Ureter (tissue), 1 donor: ENCODE data around the gene CYLD. TPM values are rescaled to one million over a fixed set of nuclear protein-coding genes. Genes with fewer than 3 reads are reported as not detected.

Source experiments
- DNase-seq: peaks from one replicate; pipeline ENCODE4 v3.0.0-alpha.2; 2020; ENCODE audit warnings: low spot score
- total RNA-seq: library from RNA; stranded (reverse); gene quantifications from one replicate; pipeline ENCODE4 v1.2.4, GENCODE V29; 2023
- donor health status: DM: yes; HTN: yes; CAD: no.

CYLD gene
- total RNA-seq, 1 donor from 2014 or later: 45.7 TPM

DNA sequence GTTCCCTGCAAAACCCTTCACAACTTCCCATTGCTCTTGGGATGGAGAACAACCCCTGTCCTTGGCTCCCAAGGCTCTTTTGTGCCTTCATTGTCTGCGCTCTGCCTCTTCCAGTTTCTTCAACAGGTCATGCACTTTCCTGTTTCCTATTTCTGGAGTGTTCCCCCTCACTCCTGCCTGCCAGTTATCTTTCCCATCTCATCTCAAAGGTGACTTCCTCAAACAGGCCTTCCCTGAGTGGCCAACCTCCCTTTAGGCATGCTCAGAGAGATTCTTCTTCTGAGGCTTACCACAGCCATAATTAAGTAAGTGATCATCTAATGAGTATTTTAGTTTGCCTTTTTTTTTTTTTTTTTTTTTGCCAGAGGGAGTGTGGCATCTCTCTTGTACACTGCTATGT, 2.9 kb upstream of the CYLD start:
- DNase-seq: no peak

DNA sequence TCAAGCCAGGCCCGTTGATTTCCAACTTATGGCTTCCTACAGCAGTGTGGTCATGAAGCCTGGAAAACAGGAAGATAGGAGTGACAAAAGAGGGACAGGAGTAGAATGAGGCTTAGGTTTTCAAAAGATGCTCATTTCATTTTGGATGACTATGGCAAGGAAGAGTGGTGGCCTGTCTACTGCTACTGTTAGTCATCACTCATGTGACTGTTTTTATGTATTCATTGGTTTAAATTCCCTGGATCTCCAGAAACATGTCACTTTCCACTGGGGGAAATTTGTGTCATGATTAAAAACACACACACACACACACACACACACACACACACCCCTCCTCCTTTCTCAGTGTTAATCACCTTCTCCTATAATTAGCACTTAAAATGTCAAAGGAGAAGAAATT, 1.1 kb upstream of the CYLD start:
- DNase-seq: no peak

DNA sequence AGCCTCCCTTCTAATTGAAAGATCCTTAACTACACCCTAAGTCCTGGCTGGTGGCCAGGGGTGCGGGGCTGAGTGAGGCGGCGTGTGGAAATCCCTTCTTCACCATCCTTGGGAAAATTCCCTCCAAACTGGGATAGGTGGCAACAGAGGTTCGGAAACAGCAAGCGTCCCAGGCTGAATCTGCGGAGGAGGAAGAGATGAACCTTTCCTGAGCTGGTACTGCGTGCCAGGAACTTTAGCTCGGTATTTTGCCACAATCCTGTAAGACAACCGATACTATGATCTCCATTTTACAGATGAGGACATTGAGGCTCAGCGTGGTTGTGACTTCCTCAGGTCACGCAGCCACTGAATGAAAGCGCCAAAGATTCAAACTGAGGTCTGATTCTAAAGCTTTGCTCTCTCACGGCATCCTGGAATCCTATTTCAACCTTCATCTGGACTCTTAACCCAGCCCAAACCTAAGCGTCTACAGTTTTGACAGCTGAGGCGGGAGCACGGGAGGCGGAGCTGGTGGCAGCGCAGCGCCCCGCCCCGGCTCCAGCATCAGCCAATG, 583 bp upstream of the CYLD start:
- no peak for DNase-seq

DNA sequence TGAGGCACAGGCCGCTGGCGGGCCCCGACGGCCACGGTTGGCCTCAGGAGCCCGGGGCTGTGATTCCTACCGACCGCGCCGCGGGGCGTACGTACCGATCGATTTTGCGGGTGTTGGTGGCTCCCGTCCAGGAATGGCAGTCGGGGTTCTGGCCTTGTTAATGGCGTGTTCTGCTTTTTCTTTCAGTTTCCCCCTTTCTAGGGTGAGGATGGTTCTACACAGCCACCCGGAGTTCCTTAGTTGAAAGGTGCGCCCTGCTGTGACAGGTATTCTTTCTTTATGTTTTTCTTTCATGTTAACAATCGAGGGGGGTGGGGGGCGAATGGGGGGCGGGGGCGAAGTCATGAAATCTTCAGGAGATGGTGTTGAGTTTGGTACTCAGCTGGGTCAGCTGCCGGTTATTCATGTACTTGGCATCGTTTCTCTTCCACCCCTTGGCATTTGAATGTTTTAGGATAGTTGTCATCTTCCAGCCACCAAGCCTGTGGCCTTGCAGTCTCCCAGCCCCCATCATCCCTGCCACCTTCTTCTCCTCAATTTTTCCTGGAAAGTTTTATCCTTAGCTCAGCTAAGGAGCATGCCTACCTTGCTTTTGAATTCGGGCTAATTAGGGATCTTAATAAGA, 802 bp downstream of the CYLD start:
- peak; percentile 56 for DNase-seq

DNA sequence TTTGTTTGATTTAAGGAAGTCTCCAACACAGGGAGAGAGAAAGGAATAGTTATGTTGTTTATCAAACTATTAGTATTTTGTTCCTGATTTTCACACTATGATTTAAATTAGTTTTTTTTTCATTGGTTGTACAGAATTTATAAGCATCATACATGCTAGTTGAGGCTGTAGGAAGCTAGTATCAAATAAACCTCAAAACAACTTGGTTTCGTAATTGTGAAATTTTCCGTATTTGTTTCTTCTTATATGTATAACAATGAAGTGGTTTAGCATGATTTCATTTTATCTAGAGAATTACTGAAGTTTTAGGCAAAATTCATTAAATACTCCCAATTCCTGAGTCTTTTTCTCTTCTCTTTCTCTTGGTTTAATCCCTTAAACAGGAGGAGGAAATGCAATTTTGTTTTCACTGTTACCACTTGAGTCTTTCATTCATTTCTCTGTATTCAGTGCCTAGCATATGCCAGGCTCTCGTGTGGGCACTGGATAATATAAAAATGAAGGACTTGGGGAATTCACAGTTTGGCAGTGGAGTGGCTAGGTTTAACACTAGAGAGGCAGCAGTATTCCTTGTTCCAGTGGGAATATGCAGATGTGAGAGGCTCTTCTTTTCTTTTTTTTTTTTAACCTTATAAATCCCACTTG, 1.8 kb downstream of the CYLD start:
- no peak for DNase-seq

DNA sequence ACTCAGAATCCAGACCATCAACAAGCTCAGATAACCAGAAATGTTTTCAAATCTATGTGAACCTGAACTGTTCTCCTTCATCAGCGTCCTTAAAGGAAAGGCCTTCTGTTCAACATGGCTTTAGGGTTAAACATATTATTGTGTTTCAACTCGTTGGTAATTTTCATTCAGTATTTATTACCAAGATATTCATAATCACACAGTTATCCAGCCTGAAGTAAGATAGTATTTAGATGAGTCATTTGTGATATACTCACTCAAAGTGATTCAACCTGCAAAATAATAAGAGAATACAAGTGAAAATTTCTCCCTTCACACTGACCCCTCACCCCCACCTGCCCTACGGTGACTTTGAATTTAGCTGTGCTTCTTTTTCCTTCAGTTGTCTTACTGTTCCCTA, 3.0 kb downstream of the CYLD start:
- DNase-seq: no peak

DNA sequence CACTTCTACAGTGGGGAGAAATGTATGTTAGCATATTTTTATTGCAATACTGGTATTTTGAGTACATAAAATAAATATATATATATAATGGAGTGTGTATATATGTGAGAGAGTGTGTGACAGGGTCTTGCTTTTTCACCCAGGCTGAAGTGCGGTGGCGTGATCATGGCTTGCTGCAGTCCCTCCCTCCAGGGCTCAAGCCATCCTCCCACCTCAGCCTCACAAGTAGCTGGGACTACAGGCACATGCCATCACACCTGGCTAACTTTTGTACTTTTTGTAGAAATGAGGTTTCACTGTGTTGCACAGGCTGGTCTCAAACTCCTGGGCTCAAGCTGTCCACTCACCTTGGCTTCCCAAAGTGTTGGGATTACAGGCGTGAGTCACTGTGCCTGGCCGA, 4.1 kb downstream of the CYLD start:
- DNase-seq: no peak

DNA sequence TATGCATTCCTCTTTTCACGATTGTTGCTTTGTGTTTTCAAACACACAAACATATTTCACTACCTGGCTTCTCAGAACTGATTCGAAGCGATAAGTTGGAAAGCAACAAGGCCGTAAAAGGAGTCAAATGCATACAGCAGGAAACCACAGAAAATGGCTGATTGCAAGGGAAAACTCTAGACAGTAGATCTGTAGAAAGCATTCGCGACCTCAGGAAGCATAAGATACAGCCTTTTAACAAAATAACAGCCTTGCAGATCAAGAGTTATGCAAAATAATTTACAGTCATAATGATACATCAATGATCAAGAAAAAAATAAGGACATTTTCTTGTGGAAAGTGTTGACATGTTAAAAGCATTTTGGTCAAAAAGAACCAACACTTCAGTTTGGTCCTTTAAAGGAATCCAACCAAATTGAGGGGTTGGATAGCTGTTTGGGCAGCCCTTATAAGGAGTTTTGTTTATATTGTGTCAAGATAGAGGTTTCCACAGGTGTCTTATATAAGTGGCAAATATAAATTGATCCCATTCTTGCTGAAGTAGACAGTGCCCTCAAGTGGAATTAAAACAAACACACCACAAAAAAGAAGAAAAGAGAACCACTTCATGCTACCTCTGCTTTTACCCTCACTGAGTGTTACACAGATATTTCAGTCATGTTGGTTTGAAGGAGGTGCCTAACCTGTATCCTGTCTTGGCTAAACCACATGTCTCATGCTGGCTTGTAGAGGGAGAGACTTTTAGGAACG, 5.5 kb downstream of the CYLD start:
- DNase-seq: no peak

DNA sequence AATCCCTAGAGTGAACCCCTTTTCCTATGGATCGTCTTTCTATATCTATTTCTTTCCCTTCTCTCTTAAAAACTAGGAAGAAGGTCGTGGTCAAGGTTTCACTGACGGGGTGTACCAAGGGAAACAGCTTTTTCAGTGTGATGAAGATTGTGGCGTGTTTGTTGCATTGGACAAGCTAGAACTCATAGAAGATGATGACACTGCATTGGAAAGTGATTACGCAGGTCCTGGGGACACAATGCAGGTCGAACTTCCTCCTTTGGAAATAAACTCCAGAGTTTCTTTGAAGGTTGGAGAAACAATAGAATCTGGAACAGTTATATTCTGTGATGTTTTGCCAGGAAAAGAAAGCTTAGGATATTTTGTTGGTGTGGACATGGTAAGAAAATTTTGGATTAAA, 9.6 kb downstream of the CYLD start:
- DNase-seq: no peak

DNA sequence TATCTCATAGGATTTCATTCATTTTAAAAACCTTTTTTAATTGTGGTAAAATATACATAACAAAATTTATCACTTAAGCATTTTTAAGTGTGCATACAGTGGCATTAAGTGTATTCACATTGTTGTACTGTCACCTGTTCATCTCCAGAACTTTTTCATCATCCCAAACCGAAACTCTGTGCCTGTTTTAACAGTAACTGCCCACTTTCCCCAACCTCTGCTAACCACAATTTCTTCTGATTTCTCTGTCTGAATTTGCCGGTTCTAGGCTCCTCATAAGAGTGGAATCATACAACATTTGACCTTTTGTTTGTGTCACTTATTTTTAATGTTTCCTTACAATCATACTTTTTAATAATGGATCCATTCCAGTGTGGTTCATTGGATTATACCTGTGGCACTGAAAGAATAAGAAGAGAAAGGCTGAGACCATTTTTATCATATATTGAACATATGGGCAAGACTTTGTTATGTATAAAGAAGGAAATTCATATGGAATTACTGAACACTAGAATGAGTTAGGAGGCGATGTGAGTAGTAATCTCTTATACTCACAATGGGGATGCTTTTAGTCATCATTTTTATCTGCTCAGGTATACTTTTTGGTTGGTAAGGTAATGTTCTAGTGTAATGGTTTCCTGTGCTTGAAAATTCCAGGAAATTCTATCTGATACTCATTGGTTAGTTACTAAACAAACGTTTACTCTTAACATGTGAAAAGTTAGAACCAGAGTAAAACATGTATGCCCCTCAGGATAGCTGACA, 10.8 kb downstream of the CYLD start:
- no peak for DNase-seq

DNA sequence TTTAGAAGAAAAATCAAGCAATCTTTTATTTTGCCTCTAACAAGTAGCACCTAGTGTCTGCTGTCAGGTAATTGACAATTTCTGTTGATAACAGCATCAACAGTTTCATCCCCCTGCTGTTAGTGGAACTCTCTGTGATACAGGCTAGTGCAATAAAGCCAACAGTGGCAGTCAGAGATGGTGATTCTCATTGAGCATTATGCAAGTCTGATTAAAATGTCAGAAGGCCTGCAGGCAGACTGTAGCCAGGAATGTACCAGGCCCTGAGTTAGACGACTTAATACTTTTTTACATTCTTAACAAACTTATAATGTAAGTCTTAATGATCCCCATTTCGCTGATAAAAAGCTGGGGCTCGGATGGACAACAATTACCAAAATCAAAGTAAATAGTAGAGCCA, 14.6 kb downstream of the CYLD start:
- no peak for DNase-seq

DNA sequence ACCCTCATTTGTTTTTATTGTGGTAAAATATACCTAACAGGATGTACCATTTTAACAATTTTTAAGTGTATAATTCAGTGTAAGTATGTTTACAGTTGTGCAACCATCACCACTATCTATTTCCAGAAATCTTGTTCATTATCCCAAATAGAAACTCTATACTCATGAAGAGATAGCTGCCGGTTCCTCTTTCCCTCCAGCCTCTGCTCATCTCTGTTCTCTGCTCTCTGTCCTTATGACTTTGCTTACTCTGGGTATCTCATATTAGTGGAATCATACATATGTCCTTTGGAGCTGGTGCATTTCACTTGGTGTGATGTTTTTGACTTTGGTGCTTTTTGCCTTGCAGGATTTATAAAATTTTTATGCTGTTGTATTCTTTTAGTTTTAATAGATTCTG, 19.4 kb downstream of the CYLD start:
- no peak for DNase-seq

DNA sequence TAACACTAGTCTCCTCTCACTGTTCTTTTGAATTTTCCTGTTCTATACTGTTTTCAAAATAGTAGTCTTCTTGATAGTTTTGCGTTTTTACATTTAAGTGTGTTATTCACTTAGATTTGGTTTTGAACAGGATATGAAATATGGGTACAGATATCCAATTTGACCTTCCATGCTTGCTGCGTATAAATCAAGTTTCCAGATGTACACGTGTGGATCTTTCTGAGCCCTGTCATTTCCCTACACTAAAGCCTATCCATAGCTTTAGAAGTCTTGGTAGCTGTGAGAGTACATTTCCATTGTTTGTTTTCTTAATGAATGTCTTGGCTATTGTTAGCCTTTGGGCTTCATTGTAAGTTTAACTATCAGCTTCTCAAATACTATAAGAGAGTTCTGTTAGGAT, 20.4 kb downstream of the CYLD start:
- no peak for DNase-seq

DNA sequence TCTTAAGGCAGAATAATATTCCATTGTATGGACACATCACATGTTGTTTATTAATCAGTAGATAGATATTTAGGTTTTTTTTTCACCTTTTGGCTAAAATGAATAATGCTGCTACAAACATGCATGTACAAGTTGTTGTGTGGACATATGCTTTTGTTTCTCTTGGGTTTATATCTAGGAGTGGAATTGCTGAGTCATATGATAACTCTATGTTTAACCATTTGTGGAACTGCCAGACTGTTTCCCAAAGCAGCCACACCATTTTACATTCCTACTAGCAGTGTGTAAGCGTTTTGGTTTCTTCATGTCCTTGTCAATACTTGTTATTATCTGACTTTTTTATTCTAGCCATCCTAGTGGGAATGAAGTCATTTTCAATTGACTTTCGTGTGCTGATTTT, 21.3 kb downstream of the CYLD start:
- DNase-seq: no peak

DNA sequence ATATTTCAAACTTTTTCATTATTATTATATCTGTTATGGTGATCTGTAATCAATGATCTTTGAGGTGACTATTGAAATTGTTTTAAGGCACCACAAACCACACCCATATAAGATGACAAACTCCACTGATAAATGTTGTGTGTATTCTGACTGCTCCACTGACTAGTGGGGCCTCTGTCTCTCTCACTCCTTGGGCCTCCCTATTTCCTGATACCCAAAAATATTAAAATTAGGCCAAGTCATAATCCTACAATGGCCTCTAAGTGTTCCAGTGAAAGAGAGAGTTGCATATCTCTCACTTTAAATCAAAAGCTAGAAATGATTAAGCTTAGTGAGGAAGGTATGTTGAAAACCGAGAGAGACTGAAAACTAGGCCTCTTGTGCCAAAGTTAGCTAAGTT, 23.4 kb downstream of the CYLD start:
- no peak for DNase-seq

DNA sequence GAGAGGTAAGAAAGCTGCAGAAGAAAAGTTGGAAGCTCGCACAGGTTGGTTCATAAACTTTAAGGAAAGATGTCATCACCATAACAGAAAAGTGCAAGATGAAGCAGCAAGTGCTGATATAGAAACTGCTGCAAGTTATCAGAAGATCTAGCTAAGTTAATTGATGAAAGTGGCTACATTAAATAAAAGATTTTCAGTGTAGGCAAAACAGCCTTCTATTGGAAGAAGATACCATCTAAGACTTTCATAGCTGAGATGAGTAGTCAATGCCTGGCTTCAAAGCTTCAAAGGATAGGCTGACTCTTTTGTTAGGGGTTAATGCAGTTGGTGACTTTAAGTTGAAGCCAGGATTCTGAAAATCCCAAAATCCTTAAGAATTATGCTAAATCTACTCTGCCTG, 24.0 kb downstream of the CYLD start:
- no peak for DNase-seq

DNA sequence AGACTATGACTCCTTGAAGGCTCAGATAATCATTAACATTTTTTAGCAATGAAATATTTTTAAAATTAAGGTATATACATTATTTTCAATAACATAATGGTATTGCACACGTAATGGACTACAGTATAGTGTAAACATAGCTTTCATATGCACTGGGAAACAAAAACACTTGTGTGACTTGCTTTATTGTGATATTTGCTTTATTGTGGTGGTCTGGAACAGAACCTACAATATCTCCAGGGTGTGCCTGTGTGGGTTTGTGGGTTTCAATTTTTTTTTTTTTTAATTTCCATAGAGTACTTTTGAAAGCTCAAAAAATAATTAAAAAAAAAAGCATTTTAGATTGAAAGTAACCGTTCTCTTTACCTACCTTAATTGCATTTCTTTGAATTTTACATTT, 25.3 kb downstream of the CYLD start:
- DNase-seq: no peak

DNA sequence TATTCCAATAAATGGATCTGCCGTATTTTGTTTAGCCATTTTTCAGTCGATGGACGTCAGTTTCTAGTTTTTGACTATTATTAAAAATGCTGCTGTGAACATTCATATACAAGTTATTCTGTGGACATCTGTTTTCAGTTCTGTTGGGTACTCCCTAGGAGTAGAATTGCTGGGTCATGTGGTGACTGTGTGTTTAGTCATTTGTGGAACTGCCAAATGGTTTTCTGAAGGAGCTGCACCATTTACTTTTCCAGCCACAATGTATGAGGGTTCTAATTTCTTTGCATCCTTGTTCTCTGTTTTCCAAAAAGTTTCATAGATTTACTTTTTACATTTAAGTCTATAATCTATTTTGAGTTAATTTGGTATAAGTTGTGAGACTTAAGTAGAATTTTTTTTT, 29.5 kb downstream of the CYLD start:
- no peak for DNase-seq

DNA sequence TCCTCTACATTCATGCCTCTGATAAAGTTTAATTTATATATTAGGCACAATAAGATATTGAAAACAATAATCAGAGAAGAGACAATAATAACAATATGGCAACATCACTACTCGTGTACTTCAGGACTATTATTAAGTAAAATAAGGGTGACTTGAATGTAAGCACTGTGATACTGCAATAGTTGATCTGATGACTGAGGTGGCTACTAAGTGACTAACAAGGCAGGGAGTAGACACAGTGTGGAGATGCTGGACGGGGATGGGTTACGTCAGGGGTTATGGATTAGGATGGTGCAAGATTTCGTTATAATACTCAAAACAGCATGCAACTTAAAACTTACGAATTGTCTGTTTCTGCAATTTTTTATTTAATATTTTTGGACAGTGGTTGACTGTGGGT, 32.5 kb downstream of the CYLD start:
- DNase-seq: no peak

DNA sequence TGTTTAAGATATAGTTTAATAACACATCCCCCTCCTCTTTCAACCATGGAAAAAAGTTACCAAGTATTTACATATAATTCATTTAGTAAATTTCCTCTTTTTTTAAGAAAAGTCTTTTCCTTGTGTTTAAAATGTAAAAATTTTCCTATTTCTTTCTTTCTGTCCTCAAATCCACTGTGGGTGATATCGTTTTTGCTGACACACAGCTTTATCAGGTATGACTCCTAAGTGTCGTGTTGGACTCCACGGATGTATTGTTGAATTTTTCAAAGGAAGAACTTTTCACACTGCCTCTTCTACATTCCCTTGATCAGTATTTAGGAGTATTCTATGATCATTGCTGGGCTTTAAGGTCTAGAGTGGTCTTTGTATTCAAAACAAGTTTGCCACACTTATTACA, 33.1 kb downstream of the CYLD start:
- no peak for DNase-seq

DNA sequence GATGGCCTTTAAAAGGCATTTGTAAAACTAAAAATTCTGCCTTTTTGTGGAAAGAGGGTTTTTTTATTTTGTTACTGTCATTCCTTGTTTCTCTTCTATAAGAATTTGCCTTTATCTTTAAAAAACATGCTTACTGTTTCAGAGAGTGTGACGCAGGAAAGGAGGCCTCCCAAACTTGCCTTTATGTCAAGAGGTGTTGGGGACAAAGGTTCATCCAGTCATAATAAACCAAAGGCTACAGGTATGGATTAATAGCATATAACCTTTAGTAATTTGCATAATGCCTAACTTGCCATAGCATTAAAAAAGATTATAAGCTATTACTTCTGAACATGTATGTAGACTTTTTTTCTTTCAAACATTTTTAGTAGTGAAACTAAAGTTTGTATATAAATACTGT, 34.2 kb downstream of the CYLD start:
- no peak for DNase-seq
